Measurements from ENCODE around the gene GZMA.
A peak's percentile ranks its signal among the peaks of the same experiment; 100 is the strongest.
"Not testable (repeated sequence)": the region's sequence is repeated elsewhere in the genome, so short reads cannot be mapped to it uniquely, and the experiment has no call there.

GZMA gene

DNA sequence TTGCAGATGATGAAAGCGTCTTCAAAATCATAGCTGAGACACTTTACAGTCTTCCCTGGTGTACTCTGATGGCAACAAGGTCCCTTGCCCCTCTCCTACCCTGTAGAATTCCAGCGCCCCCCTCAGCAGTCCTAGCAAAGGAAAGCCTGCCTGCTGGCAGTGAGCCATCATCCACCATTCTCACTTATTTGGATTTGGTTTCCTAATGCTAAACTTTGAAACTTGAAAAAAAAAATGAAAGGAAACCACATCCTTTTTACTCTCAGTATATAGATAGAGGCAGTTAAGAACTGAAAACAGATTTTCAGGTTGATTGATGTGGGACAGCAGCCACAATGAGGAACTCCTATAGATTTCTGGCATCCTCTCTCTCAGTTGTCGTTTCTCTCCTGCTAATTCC is at the start of gene GZMA:
TSS of gene GZMA (plus strand) at position 299 of the 400 bp plus-strand sequence. CDS start at position 336, 37 bp downstream.
- no peak for DNase-seq (ENCODE audit: low read depth)

DNA sequence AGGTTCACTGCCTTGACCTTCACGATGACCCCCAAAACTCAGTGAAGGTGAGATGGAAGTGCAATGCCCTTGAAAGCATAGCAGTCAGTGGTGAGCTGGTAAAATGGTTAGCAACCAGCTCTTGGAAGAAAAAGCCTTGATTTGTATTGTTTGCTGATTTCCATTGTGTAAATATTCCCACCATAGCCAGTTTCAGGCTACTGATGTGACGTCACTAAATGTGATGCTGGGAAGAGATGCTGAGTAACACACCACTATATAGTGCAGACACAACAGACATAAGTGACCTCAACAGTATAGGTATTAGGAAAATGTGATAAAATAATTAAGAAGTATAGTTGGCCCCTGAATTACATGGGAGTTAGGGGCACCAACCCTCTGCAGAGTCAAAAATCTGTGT is 47.3 kb upstream of the GZMA start:
- no peak for DNase-seq (ENCODE audit: low read depth)

DNA sequence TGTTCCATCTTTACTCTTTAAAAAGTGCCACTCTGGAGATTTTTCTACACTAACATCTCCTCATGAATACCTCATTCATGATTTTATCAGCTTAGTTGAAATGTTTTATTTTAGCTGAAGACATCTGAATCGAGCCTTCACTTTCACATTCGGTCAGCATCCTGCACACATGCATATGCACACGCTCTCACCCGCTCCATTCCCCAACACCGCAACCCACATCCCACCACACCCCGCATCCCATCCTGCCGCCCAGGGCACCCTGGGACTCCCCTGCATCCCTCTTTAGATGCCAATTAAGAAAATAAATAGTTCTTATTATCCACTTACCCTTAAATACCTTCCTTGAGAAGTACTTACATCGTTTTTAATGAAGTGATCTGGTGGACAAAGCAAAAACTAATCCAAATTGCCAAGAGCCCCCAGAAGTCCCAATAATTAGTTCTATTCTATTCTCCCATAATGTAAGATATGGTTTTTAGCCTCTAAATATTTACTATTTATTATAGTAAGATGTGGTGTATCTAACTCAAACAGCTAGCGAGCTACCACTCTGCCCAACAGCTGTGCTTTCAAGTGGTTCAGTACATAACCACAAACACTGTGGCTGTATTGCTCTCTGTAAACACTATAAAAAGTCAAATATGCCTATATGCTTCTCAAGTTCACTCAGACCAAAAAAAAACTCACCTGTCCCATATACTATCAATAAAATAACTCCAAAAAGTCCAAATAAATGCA is 40.2 kb upstream of the GZMA start:
- DNase-seq (ENCODE audit: low read depth), result peak; percentile 29

DNA sequence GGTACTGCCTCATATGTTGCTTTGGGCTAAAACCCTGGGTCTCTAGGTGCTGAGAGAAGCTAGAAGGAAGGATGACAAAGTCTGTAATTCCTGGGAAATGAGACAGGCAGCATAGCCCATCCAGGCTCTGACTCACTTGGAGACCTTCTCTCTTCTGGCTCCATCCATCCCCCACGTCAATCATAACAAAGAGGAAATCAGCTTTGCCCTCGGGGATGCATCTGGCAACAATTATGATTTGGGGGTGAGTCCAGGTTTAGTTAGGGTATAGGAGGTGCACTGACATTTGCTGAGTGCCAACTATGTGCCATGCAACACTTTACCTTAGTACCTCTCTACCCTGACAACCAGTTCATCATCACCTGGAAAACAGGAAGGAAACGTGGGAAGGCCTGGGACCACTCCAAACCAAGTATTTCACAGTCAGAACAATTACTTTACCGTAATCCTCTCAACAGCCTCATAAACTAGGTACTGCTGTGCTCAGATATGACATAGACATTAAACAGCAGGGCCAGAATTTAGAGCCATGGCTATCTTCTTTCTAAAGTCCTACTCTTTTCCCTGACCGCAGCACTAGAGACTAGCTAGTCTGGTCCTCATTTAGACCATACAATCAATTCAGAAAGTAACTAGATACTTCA is 39.1 kb upstream of the GZMA start:
- no peak for DNase-seq (ENCODE audit: low read depth)

DNA sequence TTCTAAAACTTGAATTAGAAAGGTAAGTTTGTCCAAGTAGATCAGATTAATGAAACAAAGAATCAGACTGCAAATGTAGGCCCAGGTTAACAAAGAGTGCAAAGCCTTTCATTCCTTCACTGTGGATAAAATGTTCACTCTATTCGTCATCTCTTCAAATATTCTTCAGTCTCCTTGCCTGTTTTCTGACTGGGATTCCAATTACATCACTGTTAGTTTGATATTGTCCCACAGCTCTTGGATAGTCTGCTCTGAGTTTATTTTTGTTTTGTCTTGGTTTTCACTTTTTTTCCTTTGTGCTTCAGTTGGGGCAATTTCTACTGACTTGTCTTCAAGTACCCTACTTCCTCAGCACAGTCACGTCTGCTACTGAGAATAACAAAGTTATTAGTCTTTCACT is 38.5 kb upstream of the GZMA start:
- DNase-seq (ENCODE audit: low read depth), result no peak

DNA sequence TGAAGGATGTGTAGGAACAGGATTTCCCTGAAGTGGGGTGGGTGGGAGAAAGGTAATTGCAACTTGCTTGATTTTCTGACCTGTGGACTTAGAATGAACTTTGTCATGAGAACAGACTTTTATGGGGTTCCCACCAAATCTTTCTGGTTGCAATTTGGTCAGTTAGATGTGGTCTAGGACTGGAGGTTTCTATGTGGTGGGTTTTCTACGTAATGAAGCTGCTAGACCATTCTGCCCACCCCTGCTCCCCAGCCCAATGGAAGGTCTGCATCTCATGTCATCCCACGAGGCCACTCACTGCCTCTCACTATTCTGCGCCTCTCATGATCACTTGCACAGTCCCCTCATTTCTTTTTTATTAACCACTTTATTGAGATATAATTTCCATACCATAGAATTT is 37.9 kb upstream of the GZMA start:
- DNase-seq (ENCODE audit: low read depth), result no peak

DNA sequence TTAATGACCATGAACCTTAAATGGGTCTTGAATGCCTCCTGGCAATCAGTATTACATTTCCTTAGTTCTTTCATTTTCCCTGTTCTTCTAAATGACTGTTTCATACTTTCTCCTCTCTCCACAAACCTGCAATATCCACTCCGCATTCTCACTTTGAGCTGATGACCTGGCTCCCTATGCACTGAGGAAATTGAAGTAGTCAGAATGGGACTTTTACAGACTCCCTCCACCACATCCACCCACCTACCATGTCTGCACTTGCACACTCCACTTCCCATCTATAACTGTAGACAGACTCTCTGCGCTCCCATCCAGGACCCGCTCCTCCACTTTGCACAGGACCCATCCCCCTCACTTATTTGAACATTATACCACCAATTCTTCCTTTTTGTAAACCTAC is 36.2 kb upstream of the GZMA start:
- no peak for DNase-seq (ENCODE audit: low read depth)

DNA sequence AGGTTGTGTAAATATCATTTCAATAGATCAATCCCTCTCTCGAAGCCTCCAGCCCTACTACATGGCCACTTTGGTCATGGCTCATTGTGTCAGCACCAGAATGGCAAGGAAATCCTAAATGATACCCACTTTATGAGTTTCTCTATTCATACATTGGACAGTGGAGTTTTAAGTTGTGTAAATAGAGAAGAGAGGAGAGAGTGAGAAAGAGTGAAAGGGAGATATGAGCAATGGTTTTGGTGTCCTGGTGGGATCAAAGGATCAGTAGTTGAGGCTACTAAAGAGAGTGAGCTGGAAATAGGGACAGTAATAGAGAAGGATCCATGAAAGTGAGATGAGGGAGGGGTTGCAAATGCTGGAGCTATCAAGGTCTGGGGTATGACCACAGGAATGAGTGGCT is 31.5 kb upstream of the GZMA start:
- no peak for DNase-seq (ENCODE audit: low read depth)

DNA sequence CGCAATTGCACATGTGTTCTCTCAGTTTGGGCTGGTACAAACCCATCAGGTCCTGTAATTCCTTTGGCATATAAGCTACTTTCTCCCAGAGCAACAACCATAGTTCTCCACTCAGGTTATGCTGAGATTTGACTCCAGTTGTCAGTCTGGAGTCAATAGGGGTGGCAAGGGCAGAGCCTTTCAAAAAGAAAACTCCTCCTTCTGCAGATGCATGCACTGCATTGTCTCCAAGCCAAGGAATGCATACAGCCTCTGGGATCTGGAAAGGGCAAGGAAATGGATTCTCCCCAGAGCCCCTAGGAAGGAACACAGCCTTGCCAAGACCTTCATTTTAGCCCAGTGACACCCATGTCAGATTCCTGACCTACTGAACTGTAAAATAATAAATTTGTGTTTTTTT is 31.0 kb upstream of the GZMA start:
- DNase-seq (ENCODE audit: low read depth), result no peak

DNA sequence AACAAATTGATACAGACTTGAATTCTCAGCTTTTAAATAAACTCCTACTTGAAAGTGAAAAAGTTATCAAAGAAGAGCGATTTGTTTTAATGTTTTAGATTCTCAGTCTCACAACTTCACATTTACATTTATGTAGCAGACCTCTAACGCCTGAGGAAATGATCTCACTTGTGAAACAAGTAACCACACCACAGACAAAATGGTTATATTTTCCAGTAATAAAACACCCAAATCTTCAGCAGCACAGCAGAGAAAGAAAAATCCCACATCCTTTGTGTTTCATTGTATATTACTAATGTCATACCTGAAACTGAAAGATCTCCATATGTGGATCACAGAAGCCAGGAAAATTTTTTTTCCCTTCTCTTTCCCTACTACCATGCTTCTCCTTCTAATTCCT is 29.8 kb upstream of the GZMA start:
- no peak for DNase-seq (ENCODE audit: low read depth)

DNA sequence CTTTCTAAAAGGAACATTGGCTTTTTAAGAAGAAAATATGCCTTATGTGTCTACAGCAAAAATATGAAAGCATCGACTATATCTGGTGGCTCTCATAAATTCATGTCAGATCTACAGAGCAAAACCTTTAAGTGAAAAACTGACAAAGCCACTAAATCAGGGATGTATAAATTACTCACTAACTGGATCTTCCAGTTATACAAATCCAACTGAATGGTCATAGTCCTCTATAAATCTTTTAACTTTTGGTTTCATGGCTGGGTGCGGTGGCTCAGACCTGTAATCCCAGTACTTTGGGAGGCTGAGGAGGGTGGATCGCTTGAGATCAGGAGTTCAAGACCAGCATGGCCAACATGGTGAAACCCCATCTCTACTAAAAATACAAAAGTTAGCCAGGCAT is 29.2 kb upstream of the GZMA start:
- DNase-seq (ENCODE audit: low read depth), result no peak

DNA sequence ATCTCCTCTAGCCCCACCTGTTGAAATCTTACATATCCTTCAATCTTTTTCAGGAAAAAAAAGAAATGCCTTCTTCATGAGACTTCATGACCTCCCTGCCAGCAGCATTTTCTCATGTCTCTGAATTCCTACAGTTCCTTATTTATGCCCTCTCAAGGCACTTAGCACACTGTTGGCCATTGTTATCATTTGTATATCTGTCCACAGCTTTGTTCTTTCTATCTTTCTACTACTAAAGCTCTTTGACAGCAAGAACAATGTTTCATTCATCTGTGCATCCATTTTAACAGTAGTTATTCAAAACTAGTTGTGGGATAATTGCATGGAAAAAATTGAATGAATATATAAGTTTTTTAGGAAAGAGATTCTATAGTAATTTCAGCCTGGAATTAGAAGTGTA is 20.9 kb upstream of the GZMA start:
- no peak for DNase-seq (ENCODE audit: low read depth)

DNA sequence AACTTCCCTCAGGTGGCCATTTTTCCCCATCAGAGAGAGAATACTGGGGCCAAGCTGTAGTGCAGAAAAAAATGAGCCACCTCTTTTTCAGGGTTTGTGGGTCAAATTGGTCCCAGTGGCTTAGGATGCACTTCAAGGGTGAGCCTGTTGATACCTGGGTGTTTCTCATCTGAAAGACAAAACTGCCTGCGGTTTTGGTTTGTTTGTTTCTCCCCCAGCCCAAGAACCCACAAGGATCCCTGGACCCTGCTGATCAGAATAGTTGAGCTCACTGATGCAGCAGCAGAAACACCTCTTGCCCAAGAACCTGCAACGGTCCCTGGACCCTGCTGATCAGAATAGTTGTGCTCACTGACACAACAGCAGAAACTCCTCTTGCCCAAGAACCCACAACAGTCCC is 13.1 kb upstream of the GZMA start:
- not testable (repeated sequence) for DNase-seq (ENCODE audit: low read depth)

DNA sequence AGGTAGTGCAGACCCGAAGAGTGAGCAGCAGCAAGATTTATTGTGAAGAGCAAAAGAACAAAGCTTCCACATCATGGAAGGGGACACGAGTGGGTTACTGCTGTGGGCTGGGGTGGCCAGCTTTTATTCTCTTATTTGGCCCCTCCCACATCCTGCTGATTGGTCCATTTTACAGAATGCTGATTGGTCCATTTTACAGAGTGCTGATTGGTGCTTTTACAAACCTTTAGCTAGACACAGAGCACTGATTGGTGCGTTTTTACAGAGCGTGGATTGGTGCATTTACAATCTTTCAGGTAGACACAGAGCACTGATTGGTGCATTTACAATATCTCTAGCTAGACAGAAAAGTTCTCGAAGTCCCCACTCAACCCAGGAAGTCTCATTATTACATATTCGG is 11.4 kb upstream of the GZMA start:
- DNase-seq (ENCODE audit: low read depth), result not testable (repeated sequence)

DNA sequence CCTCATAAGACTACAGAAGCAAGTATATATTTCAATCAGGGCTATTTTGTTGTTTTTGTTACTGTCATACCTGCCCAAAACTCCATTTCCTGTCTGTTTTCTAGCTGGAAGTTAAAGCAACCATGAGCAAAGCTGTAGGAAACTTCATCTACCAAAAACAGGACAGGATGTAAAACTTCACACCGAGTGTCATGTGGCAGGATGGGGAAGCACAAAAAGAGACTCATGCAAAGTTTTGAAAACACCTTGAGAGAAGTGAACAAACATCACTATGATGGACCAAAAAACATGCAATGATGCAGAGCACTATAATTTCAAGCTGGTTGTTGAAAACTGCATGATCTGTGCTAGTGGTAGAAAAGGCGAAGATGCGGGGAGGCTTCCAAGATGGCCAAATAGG is 6.3 kb upstream of the GZMA start:
- DNase-seq (ENCODE audit: low read depth), result no peak

DNA sequence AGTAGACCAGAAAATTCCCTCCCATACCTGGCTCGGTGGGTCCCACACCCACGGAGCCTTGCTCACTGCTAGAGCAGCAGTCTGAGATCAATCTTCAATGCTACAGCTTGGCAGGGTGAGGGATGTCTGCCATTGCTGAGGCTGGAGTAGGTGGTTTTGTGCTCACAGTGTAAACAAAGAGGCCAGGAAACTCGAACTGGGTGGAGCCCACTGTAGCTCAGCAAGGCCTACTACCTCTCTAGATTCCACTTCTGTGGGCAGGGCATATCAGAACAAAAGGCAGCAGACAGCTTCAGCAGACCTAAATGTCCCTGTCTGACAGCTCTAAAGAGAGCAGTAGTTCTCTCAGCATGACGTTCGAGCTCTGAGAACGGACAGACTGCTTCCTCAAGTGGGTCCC is 5.6 kb upstream of the GZMA start:
- peak; percentile 10 for DNase-seq (ENCODE audit: low read depth)

DNA sequence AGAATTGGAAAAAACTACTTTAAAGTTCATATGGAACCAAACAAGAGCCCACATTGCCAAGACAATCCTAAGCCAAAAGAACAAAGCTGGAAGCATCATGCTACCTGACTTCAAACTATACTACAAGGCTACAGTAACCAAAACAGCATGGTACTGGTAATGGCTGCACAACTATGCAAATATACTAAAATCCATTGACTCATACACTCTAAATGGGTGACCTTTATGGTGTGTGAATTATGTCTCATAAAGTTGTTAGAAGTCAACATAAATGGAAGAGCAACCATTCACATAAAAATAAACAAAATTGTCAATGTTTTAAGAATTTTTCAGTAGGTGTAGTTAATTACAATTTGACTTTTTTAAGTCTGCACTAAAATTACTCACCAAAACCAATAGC is 1.3 kb upstream of the GZMA start:
- DNase-seq (ENCODE audit: low read depth), result not testable (repeated sequence)

DNA sequence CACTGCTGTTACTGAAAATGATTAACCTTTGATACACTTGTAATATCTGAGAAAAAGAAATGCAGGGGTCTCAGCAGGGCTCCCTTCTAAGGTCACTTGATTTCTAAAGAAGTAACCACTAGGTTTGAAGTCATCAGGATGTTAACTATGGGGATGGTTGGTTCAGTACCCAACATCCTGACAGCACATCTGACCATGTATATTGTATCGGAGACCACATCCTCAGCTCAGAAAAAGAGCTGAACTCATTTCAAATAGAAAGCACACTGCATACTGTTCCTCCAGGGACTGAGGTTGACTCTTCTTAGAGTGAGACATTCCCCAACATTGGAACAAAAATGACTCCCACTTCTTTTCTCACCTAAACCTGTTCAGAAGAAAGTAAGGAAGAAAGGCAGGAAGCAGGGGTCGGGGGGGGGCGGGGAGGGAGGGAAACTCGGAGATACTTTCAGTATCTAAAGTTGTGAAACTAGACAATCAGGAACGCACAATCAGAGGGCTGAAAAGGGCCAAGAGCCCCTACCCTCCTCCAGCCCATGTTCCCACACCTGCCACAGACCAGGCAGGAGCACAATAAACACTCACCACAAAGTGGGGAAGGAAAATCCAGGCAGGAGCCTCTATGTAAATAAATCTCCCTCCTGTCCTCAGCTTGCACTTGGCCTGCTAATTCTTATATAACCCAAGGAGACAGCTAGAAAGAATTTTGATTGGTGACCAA is 730 bp upstream of the GZMA start:
- DNase-seq (ENCODE audit: low read depth), result no peak

DNA sequence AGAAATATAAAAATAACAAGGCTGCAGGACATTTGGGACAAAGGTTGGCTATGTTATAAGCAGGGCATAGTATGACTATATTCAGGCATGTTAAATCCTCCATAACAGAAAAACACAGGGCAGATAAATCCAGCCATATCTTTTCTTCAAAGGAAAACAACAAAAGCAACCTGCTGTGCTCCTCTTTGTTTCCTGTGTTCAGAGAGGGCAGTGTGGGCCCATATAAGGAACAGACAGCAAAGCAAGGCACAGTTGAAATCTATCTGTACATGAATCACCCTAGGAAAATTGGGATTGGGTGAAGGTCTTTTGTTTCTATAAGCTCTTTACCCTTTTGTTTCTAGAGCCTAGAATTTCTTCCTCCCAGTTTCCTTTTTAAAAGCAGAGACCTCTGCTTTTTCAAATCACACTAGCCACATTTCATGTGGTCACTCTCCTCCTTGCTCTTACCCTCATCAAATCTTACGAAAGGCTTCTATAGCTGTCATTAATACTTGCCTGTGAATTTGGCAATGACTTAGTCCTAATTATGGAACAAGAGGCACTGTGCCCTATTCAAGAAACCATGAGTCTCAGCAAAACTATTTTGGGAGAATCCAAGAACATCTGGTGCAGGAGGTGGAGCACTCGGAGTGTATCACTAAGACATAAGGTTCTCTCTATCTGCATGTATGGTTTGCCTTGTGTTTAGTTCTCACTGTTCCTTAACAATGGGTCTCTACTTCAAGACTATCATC is 1.8 kb downstream of the GZMA start:
- no peak for DNase-seq (ENCODE audit: low read depth)

DNA sequence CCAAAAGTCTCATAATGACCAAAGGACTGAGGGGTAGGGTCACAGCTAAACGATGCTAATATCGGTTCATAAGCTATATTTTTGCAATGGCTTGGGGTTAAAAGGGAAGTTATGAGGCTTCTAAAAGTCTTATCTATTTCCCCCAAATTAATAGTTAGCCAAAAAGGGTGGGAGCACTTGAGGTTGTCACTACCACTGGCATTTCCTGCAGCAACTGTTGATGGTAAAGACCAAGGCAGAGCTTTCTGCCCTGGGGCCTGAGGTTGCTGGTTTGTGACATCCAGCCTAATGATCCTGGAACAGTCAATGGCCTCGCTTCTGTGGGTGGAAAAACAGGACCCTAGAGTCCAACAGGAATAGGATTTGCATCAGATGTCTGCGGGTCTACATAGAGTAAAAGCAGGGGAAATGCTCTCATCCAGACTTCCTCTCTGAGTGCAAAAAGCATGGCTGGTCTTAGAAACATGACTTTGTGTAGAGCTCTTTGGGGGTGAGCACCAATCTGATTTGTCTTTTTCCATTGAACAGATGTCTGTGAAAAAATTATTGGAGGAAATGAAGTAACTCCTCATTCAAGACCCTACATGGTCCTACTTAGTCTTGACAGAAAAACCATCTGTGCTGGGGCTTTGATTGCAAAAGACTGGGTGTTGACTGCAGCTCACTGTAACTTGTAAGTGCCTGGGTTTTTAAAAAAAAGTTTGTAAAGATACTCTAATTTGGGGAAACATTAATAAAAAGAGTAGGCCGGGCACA is 2.7 kb downstream of the GZMA start:
- DNase-seq (ENCODE audit: low read depth), result no peak

DNA sequence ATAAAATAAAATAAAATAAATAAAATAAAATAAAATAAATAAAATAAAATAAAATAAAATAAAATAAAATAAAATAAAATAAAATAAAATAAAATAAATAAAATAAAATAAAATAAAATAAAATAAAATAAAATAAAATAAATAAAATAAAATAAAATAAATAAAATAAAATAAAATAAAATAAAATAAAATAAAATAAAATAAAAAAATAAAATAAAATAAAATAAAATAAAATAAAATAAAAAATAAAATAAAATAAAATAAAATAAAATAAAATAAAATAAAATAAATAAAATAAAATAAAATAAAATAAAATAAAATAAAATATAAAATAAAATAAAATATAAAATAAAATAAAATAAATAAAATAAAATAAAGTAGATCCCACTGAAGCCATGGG is 3.5 kb downstream of the GZMA start:
- DNase-seq (ENCODE audit: low read depth), result not testable (repeated sequence)

DNA sequence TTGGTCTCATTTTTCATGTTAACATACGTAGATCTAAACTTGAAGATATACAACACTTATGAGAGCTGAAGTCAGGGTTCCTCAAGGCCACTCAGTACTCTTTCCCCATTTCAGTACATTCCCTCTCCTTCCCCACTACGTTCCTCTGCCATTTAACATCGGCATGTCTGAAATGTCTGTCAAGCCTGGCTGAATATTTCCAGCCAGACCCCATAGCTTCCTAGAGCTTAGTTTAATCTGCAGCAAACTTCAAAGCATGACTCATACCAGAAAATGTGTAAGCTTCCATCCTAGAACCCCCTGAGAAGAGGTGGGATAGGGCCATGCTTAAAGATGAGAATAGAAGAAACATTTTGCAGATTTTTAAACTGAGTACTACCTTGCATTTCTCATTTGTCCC is 6.2 kb downstream of the GZMA start:
- no peak for DNase-seq (ENCODE audit: low read depth)

Data from stimulated activated CD8-positive, alpha-beta memory T cell treated with anti-CD3 and anti-CD28 coated beads, Interleukin-4, amount 100 ng/mL, for 24 hours (primary cell).